Osteocyte (in vitro differentiated cells): ENCODE measurements around the gene CCT7. TPM values are rescaled to one million over a fixed set of nuclear protein-coding genes. Genes with fewer than 3 reads are reported as not detected.

Source experiments
- DNase-seq: peaks from one replicate; pipeline ENCODE4 v3.0.0; 2021; ENCODE audit warnings: mixed read lengths; ENCODE audit not compliant: unreplicated experiment; ENCODE audit errors: extremely low spot score
- H3K27ac Mint-ChIP-seq: one replicate; pipeline ENCODE4 v1.8.0; 2021; ENCODE audit warnings: mild to moderate bottlenecking, mixed read lengths; ENCODE audit not compliant: unreplicated experiment
- H3K27me3 Mint-ChIP-seq: one replicate; pipeline ENCODE4 v1.8.0; 2021; ENCODE audit warnings: mixed read lengths; ENCODE audit not compliant: unreplicated experiment
- H3K36me3 Mint-ChIP-seq: one replicate; pipeline ENCODE4 v1.8.0; 2021; ENCODE audit warnings: mixed read lengths; ENCODE audit not compliant: unreplicated experiment
- H3K4me1 Mint-ChIP-seq: one replicate; pipeline ENCODE4 v1.8.0; 2021; ENCODE audit warnings: mixed read lengths; ENCODE audit not compliant: unreplicated experiment
- H3K4me3 Mint-ChIP-seq: one replicate; pipeline ENCODE4 v1.8.0; 2021; ENCODE audit warnings: mild to moderate bottlenecking, moderate library complexity, mixed read lengths; ENCODE audit not compliant: unreplicated experiment
- H3K9me3 Mint-ChIP-seq: one replicate; pipeline ENCODE4 v1.8.0; 2021; ENCODE audit warnings: mixed read lengths; ENCODE audit not compliant: unreplicated experiment
- total RNA-seq: library from RNA; stranded (reverse); gene quantifications from 2 replicates; pipeline ENCODE4 v1.2.1, GENCODE V29; 2021
- TF ChIP-seq, protein P1 (sequence below): fragments of 200-600 bp; sonication (generic); IDR thresholded peaks from 2 replicates; pipeline ENCODE4 v1.5.0; 2021; ENCODE audit warnings: antibody characterized with exemption, mild to moderate bottlenecking, moderate library complexity

The CCT7 gene
- total RNA-seq, 1 donor from 2014 or later: 216 TPM

DNA sequence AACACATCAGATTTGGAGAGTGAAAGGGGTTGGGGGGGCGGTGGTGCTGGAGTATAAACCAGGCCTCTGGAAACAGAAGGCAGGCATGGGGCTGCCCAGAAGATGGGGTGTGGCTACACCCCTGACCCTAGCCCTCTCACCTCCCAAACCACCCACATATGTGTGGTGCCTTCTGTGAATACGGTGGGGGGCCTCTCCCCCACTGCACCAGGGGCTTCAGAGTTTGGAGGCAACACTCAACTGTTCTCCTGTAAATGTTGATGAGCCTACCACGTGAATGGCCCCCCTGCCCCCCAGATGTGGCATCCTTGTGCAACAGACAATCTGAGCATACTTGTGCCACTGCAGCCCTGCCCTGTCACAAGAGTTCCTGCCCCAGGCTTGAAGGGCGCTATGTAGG is 30.7 kb downstream of the CCT7 start:
- Mint-ChIP-seq H3K9me3 (no peaks in the 10 kb centered on the region), H3K36me3 (no peaks in the 10 kb centered on the region), H3K27ac (no peak overlapping the region), H3K4me1 (peaks cover 5% of the 10 kb centered on the region), H3K4me3 (no peak overlapping the region), H3K27me3 (peaks cover 32% of the 10 kb centered on the region)
- no peak for DNase-seq
- TF ChIP-seq, protein P1, sequence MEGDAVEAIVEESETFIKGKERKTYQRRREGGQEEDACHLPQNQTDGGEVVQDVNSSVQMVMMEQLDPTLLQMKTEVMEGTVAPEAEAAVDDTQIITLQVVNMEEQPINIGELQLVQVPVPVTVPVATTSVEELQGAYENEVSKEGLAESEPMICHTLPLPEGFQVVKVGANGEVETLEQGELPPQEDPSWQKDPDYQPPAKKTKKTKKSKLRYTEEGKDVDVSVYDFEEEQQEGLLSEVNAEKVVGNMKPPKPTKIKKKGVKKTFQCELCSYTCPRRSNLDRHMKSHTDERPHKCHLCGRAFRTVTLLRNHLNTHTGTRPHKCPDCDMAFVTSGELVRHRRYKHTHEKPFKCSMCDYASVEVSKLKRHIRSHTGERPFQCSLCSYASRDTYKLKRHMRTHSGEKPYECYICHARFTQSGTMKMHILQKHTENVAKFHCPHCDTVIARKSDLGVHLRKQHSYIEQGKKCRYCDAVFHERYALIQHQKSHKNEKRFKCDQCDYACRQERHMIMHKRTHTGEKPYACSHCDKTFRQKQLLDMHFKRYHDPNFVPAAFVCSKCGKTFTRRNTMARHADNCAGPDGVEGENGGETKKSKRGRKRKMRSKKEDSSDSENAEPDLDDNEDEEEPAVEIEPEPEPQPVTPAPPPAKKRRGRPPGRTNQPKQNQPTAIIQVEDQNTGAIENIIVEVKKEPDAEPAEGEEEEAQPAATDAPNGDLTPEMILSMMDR: no peak

DNA sequence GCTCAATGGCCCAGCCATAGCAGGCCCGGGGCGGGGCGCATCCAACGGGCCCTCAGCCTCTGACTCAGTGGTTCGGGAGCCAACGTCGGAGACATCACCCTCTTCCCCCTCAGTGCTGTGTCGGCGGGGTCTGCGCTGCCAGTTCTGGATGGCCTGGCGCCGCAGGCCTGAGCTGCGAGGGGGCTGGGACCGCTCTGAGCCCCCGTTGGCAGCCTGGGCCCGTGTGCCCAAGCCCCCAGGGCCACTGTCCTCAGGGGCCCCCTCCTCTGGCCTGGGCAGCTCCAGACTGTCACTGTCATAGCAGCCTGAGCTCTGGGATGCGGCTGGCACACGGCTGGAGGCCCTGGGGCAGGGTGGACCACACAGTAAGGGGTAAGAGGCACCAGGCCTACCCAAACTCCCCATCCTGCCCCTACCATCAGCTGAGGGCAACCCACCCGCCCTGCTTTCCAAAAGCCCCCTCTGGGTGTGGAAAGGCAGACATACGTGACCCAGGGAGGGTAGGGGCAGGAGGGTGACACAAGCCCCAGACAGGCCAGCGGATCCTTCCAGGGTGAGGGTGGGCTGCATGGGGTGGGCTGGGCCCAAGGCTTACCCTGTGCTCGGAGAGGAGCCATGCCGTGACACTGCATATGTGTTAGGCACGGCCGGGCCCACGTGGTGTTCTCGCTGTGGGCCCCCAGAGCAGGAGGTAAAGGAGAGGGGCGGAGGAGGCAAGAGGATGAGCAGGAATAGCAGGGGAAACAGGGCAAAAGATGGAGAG is 31.4 kb downstream of the CCT7 start:
- Mint-ChIP-seq H3K4me1 (peaks cover 5% of the 10 kb centered on the region), H3K27ac (no peak overlapping the region), H3K36me3 (no peaks in the 10 kb centered on the region), H3K9me3 (no peaks in the 10 kb centered on the region), H3K27me3 (peaks cover 37% of the 10 kb centered on the region), H3K4me3 (no peak overlapping the region)
- TF ChIP-seq, protein P1: no peak
- DNase-seq: no peak

DNA sequence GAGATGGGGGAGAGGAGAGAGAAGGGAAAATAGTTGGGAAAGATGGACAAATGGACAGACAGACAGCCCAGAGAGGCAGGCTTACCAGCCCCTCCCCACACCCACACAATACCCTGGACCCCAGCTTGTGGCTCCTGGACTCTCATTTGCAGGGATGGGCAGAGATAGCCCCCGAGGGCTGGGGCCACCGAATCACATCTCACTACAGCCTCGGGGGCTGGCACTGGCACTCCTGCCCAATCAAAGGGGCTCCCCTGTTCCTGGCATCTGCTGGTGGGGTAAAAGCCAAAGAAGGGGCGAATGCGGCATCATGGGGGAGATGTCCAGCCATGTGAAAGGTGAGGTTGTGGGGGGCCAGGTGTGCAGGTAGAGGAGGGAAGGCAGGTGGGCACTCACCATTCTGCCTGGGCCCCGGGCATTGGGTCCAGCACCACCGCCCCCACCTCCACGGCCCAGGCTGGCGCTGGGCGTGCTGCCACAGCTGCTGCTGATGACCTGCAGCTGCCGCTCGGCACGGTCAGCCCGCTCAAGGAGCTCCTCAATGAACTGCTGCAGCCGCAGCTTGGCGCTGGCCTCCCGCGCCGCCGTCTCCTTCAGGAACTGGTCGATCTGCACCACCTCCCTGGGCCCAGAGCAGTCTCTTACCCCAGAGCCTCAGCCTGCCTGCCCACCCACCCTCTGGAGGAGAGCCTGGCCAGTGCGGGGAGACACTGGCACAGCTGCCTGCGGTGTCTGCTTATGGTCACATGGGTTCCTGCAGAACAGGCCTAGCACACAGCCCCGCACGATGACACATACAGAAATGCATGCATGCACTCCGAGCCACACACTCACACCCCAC is 32.2 kb downstream of the CCT7 start:
- Mint-ChIP-seq H3K4me1 (peaks cover 5% of the 10 kb centered on the region), H3K4me3 (no peak overlapping the region), H3K9me3 (no peaks in the 10 kb centered on the region), H3K27me3 (peaks cover 44% of the 10 kb centered on the region), H3K27ac (no peak overlapping the region), H3K36me3 (no peaks in the 10 kb centered on the region)
- TF ChIP-seq, protein P1: no peak
- no peak for DNase-seq

DNA sequence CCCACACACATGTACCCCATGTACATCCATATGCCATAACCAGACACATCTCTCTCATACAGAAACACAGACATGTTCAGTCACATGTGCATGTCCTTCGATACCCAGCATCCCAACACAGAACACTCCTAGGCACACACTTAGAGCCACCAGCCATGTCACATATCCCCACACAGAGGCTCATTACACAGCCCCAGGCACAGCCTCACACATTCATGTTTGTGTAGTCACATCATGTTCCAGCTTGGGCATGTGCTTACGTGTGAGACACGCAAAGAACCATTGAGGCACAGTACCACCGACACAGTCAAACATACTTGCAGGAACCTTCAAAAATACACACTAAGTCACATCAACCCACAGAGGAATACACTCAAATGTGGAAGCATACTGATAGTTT is 32.9 kb downstream of the CCT7 start:
- H3K9me3 Mint-ChIP-seq: no peaks in the 10 kb centered on the region
- H3K27ac Mint-ChIP-seq: no peak overlapping the region
- peaks cover 5% of the 10 kb centered on the region for H3K4me1 Mint-ChIP-seq
- no peaks in the 10 kb centered on the region for H3K36me3 Mint-ChIP-seq
- TF ChIP-seq, protein P1: no peak
- H3K4me3 Mint-ChIP-seq: no peak overlapping the region
- H3K27me3 Mint-ChIP-seq: peaks cover 48% of the 10 kb centered on the region
- no peak for DNase-seq

GRCh38 chr2:73268366-73268829 is 34.3 kb downstream of the CCT7 start:
- Mint-ChIP-seq H3K4me1 (peaks cover 5% of the 10 kb centered on the region), H3K9me3 (no peaks in the 10 kb centered on the region), H3K27ac (no peak overlapping the region), H3K27me3 (peaks cover 58% of the 10 kb centered on the region), H3K4me3 (peak overlapping the region; percentile 33), H3K36me3 (no peaks in the 10 kb centered on the region)
- no peak for DNase-seq
- TF ChIP-seq, protein P1: no peak
